Vagina (tissue), 2 donors: ENCODE results near the gene SKP2.

Experiments
- CTCF ChIP-seq, 3 experiments: fragments of 450-650 bp in 2 of 3; fragments of 200-600 bp in 1 of 3; sonication (generic) in 1 of 3; IDR thresholded peaks; one replicate each; pipeline ENCODE4 v1.5.1; 2017 to 2019; ENCODE audit warnings: antibody characterized with exemption in 3 of 3, mild to moderate bottlenecking in 2 of 3, moderate library complexity in 2 of 3
- POLR2AphosphoS5 ChIP-seq, 2 donors: sonication (generic); formaldehyde crosslinking; IDR thresholded peaks; one replicate each; pipeline ENCODE4 v1.9.0; 2017; ENCODE audit warnings: antibody characterized with exemption in 2 of 2, mild to moderate bottlenecking in 2 of 2, low read depth in 1 of 2; ENCODE audit not compliant: insufficient read depth in 1 of 2

GRCh38 chr5:36151434-36152323 is at the start of gene SKP2, which contains the start of gene LMBRD2:
- TF ChIP-seq CTCF (IDR thresholded peaks at IDR 0.05) (peak in 1 of 3 experiments; percentile 23), POLR2AphosphoS5 (IDR thresholded peaks at IDR 0.05; ENCODE audit: insufficient read depth in 1 of 2, low read depth in 1 of 2) (peak; percentile 90 to 99)
